HG02642 (cell line): ENCODE measurements around the gene FKBP9.

Source experiments
- ATAC-seq: cut with Tn5 transposase; IDR thresholded peaks from one replicate; pipeline ENCODE4 v1.9.1; 2021; ENCODE audit warnings: mild to moderate bottlenecking; ENCODE audit not compliant: unreplicated experiment, poor library complexity

FKBP9 gene

GRCh38 chr7:33054261-33054964 is 97.2 kb downstream of the FKBP9 start:
- ATAC-seq: no peak

- no peak for ATAC-seq
These were observed 97.9 kb downstream of the FKBP9 start for GRCh38 chr7:33055158-33055557.
